Measurements from ENCODE around the gene SLC15A1.

GRCh38 chr13:98648686-98649085, 103.8 kb downstream of the SLC15A1 start:
- no peak for TF ChIP-seq POLR2A (IDR thresholded peaks at IDR 0.05; ENCODE audit: low read length)
- no peak for TF ChIP-seq GATA1 (IDR thresholded peaks at IDR 0.05; ENCODE audit: low read depth, low read length)
